GM19351 (cell line): Measurements from ENCODE around the gene LRRC75A.
"Not testable (repeated sequence)": the region's sequence is repeated elsewhere in the genome, so short reads cannot be mapped to it uniquely, and the experiment has no call there.

Experiments used
- ATAC-seq: cut with Tn5 transposase; IDR thresholded peaks from one replicate; pipeline ENCODE4 v1.9.1; 2021; ENCODE audit warnings: mild to moderate bottlenecking, moderate library complexity; ENCODE audit not compliant: unreplicated experiment

Gene LRRC75A, protein sequence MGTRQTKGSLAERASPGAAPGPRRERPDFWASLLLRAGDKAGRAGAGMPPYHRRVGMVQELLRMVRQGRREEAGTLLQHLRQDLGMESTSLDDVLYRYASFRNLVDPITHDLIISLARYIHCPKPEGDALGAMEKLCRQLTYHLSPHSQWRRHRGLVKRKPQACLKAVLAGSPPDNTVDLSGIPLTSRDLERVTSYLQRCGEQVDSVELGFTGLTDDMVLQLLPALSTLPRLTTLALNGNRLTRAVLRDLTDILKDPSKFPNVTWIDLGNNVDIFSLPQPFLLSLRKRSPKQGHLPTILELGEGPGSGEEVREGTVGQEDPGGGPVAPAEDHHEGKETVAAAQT

GRCh38 chr17:16491703-16492612 lies at the start of gene LRRC75A:
TSS of gene LRRC75A (minus strand) at chr17:16492193. CDS start at chr17:16491990, 203 bp downstream.
- peak; percentile 56 for ATAC-seq

GRCh38 chr17:16537130-16537458 lies 45.1 kb upstream of the LRRC75A start:
- ATAC-seq, result no peak

GRCh38 chr17:16534236-16534635 lies 42.2 kb upstream of the LRRC75A start:
- ATAC-seq, result no peak

- ATAC-seq, result no peak
Observed at GRCh38 chr17:16529906-16530305, 37.9 kb upstream of the LRRC75A start.

- no peak for ATAC-seq
Observed at GRCh38 chr17:16527298-16527697, 35.3 kb upstream of the LRRC75A start.

GRCh38 chr17:16525556-16525955 lies 33.6 kb upstream of the LRRC75A start:
- not testable (repeated sequence) for ATAC-seq

GRCh38 chr17:16521070-16521727 lies 29.2 kb upstream of the LRRC75A start:
- ATAC-seq, result no peak

GRCh38 chr17:16519021-16519420 lies 27.0 kb upstream of the LRRC75A start:
- ATAC-seq, result no peak

DNA sequence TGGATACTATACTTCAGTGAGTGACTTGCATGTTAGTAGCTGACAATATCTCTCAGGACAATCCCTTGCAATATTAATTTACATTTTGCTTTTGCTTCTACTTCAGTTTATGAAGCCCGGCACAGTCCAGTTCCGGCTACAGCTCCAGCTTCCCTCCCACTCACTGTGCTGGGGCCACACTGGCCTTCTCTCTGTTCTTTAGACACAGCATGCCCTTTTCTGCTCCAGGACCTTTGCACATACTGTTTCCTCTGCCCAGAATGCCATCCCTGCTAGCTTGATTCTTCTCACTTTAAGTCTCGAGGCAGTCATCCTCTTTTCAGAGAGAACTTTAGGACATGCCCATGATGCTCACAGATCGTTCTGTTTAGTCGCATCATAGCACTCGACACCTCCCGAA lies 25.5 kb upstream of the LRRC75A start:
- no peak for ATAC-seq

DNA sequence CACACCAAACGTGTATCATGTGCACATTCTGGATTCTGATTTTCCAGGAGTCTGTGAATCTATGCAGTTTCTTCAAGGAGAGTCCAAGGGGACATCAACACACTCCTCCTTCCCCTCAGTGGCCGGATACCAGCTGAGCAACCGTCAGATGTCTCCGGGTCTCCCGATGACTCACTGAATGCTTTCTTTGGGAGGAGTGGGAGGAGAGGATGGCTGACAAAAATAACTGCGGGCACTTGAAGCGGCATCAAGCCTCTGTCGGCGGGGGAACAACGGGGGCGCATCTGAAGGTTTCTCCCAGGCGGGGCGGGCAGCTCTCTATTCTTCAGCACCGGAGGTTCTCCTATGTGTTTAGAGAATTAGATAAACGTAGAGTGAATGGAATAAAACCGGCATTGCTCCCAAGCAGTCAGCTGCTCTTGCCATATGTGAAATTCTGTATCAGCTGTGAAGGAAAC lies 24.6 kb upstream of the LRRC75A start:
- ATAC-seq, result no peak

GRCh38 chr17:16515933-16516332 lies 23.9 kb upstream of the LRRC75A start:
- ATAC-seq, result no peak

GRCh38 chr17:16513873-16514272 lies 21.9 kb upstream of the LRRC75A start:
- ATAC-seq, result no peak

- no peak for ATAC-seq
Observed at GRCh38 chr17:16512011-16512410, 20.0 kb upstream of the LRRC75A start.

DNA sequence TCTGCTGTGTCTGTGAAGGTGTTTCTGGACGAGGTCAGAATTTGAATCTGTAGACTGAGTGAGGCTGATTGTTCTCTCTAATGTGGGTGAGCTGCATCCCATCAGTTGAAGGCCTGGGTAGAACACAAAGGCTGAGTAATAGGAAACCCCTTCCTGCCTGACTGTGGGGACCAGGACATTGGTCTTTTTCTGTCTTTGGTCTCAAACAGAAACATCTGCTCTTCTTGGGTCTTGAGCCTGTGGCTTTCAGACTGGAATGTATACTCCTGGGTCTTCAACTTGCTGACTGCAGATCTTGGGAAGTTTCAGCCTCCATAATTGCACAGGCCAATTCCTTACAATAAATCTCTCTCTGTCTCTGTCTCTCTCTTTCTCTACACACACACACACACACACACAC lies 19.6 kb upstream of the LRRC75A start:
- no peak for ATAC-seq

- ATAC-seq, result no peak
Observed at GRCh38 chr17:16507918-16508533, 16.0 kb upstream of the LRRC75A start.

DNA sequence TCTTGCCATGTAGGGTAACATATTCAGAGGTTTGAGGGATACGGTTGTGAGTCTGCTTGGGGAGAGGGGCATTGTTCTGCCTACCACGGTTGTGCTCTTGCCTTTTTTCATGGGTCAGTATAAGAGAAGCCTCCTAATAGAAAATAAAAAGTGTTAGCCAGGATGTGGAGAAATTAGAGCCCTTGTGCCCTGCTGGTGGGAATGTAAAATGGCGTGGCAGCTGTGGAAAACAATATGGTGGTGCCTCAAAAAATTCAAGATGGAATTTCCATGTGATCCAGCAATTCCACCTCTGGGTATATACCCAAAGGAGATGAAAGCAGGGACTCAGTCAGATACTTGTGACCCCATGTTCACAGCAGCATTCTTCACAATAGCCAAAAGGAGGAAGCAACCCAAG lies 14.2 kb upstream of the LRRC75A start:
- ATAC-seq, result no peak

DNA sequence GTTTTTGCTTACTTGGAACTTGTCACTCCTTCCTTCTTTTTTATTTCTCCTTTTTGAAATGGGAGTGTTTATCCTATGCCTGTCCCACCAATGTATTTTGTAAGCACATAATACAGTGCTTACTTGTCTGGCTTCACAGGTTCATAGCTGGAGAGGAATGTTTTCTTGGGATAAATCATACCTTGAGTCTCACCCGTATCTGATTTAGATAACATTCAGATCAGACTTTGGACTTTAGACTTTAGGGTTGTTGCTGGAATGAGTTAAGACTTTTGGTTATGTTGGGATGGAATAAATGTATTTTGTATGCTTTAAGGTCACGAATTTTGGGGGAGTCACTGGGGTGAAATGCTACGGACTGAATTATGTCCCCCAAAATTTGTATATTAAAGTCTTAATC lies 13.0 kb upstream of the LRRC75A start:
- no peak for ATAC-seq

- ATAC-seq, result no peak
Observed at GRCh38 chr17:16496820-16497489, 5.0 kb upstream of the LRRC75A start.

DNA sequence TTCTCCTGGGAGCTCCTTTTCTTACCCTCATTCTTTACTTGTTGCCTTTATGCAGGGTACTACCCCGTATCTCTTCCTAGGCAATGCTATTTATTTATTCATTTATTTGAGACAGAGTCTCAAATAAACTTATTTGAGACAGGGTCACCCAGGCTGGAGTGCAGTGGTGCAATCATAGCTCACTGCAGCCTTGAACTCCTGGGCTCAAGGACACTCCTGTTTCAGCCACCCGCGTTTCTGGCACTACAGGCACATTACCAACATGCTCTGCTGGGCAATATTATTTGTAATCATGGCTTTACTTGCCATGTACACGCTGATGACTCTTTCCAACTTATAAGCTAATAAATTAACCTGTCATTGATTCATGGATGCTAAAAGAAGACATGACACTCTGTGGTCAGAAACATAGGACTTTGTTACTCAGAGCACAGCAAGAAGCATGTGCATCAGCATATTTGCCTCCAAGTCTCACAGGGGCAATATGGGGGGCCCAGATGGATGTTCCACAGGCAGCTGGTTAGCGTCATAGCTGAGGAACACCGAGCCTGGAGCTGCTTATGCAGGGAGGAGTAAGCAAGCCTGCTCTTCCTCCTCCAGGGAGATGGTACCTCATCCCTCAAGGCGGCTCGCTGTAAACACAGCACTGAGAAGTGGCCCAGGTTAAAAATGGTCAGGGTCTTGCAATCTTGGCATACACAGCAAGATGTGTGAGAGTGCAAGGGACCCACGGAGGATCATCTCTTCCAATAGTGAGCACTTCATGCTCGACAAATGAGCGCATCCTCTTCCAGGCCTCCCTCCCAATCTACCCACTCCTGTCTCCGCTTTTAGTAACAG lies 4.2 kb upstream of the LRRC75A start:
- ATAC-seq, result no peak

- no peak for ATAC-seq
Observed at GRCh38 chr17:16495561-16495960, 3.6 kb upstream of the LRRC75A start.
